HG03097 (cell line): ENCODE measurements around the gene ZNG1F.
"Not testable (repeated sequence)": the region's sequence is repeated elsewhere in the genome, so short reads cannot be mapped to it uniquely, and the experiment has no call there.

ENCODE experiments used
- ATAC-seq: cut with Tn5 transposase; IDR thresholded peaks from one replicate; pipeline ENCODE4 v1.9.1; 2021; ENCODE audit not compliant: unreplicated experiment, low FRiP score

The ZNG1F gene

GRCh38 chr9:41189217-41189616, at the start of gene ZNG1F:
Gene ZNG1F, minus strand, starts transcription at chr9:41189317. Its CDS starts 59 bp downstream, at chr9:41189258.
- not testable (repeated sequence) for ATAC-seq

DNA sequence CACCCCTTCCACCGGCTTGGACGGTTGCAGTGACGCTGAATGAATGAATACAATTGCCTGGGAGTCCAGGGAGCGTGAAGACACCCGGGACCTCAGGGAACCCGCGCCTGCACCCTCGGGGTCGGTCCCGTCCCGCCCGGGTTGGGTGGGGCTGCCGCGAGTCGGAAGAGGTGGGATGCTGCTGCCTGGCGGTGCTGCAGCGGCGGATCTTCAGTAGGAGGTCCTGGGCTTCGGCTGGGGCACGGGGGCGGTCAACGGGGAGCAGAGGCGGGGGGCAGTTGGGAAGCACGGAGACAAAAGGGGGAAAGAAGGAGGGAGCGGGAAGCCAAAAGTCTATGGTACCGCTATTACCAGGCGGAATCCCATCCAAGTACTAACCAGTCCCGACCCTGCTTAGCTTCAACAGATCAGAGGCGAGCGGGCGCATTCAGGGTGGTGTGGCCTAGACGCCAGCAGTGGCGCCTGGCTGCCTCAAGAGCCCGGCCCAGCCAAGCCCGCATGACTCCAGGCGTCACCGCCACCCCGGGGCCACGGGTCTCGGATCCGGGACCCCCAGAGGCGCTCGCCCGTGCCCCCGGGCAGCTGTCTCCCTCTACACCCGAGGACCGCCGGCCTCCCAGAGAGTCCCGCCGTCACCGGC, 48.1 kb upstream of the ZNG1F start:
- ATAC-seq: not testable (repeated sequence)

DNA sequence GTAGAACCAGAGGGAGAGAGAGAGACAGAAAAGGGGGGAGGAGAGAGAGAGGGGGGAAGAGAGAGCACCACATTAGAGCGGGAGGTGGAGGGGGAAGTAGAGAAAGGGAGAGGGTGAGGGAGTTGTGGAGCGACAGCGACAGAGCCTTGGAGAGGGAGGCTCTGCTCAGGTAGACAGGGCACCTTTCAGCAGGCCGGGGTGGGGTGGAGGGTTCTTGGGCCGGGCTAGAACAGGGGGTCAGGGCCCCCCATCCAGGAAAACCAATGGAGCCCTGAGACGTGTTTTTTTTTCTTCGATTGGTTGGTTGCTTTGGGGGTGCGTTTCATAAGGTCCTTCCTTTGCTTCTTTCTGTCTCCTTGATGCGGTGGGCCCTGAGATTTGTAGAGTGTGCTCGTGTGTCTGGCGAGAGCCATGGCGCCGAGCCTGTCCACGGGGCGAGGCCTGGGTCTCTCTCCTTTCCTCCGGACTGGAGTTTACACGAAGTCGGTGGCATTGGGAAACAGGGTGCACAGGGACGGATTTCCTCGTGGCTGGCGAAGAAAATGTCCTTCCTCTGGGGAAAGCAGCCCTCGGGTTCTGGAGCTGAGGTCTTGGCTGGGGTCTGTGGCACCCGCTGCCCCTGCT, 47.5 kb upstream of the ZNG1F start:
- not testable (repeated sequence) for ATAC-seq

DNA sequence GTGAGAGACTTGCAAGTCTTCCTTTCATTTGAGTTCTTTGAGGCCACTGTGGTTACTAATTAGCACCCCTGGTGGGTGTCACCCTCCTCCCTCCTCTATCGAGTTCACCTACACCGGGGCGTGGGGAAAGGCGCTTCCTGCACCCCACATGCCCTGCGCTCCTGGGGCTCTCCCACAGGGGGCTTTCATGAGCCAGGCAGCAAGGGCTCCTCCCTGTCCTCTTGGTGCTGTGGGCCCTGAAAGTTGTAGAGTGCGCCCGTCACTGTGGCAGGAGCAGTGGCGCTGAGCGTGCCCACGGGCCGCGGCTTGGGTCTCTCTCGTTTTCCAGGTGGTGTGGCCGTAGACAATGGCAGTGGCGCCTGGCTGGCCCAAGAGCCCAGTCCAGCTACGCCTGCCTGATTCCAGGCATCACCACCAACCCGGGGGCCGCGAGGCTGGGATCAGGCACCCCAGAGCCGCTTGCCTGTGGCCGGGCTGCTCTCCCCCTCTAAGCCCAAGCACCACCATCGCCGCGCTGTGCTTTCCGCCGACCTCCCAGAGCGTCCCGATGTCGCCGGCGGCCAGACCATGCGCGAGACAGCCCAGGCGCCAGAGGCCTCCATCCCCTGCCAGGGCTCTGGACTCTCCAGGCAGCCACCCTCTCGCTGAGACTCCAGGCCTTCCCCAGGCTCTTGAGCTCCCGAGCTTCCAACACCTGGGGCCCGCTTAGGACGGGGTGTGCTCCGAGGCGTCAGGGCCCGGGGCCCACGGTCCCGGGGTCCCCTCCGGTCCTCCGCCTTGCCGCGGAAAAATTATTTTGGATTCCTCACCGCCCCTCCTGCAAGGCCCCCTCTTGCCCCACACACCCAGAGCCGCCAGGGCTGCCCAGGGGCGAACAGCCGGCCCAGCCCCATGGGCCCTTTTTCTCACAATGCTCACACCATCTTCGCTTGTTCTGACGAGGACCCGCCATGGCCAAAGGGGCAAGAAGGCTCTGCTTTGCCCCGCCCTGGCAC, 46.0 kb upstream of the ZNG1F start:
- peak; percentile 100 for ATAC-seq

GRCh38 chr9:41234221-41234620, 45.1 kb upstream of the ZNG1F start:
- ATAC-seq: not testable (repeated sequence)

DNA sequence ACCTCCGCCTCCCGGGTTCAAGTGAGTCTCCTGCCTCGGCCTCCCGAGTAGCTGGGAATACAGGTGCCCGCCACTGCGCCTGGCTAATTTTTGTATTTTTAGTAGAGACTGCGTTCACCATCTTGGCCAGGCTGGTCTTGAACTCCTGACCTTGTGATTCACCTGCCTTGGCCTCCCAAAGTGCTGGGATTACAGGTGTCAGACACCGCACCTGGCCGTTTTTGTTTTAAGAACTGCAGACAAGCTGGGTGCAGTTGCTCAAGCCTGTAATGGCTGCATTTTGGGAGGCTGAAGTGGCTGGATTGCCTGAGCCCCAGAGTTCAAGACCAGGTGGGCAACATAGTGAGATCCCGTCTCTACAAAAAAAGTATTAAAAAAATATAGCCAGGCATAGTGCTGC, 43.2 kb upstream of the ZNG1F start:
- ATAC-seq: not testable (repeated sequence)

GRCh38 chr9:41230418-41230817, 41.3 kb upstream of the ZNG1F start:
- ATAC-seq: not testable (repeated sequence)

DNA sequence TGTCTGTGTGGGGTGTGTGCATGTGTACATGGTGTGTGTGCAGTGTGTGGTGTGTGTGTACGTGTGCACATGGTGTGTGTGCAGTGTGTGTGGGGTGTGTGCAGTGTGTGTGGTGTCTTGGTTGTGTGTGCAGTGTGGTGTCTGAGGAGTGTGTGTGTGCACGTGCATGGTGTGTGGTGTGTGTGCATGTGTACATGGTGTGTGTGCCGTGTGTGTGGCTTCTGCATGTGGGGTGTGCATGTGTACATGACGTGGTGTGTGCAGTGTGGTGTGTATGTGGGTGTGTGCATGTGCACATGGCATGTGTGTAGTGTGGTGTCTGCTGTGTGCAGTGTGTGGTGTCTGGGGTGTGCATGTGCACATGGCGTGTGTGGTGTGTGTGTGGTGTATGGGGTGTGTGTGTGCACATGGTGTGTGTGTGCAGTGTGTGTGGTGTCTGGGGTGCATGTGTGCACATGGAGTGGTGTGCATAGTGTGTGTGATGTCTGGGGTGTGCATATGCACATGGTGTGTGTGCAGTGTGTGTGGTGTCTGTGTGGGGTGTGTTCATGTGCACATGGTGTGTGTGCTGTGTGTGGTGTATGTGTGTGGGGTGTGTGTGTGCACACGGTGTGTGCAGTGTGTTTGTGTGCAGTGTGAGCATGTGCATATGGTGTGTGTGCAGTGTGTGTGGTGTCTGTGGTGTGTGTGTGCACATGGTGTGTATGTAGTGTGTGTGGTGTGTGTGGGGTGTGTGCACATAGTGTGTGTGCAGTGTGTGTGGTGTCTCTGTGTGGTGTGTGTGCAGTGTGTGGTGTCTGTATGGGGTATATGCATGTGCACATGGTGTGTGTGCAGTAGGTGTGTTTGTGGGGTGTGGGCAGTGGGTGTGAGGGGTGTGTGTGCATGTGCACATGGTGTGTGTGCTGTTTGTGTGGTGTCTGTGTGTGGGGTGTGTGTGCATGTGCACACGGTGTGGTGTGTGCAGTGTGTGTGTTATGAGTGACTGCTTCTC, 40.6 kb upstream of the ZNG1F start:
- no peak for ATAC-seq

- not testable (repeated sequence) for ATAC-seq
These were observed 30.7 kb upstream of the ZNG1F start for GRCh38 chr9:41219831-41220230.

- ATAC-seq: not testable (repeated sequence)
These were observed 678 bp downstream of the ZNG1F start for GRCh38 chr9:41188439-41188838.

- not testable (repeated sequence) for ATAC-seq
These were observed 14.1 kb downstream of the ZNG1F start for GRCh38 chr9:41174994-41175393.

DNA sequence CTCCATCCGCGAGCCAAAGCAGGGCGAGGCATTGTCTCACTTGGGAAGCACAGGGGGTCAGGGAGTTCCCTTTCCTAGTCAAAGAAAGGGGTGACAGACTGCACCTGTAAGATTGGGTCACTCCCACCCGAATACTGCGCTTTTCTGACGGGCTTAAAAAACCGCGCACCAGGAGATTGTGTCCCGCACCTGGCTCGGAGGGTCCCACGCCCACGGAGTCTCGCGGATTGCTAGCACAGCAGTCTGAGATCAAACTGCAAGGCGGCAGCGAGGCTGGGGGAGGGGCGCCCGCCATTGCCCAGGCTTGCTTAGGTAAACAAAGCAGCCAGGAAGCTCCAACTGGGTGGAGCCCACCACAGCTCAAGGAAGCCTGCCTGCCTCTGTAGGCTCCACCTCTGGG, 39.0 kb downstream of the ZNG1F start:
- ATAC-seq: not testable (repeated sequence)

- not testable (repeated sequence) for ATAC-seq
These were observed 47.2 kb downstream of the ZNG1F start for GRCh38 chr9:41141878-41142277.

DNA sequence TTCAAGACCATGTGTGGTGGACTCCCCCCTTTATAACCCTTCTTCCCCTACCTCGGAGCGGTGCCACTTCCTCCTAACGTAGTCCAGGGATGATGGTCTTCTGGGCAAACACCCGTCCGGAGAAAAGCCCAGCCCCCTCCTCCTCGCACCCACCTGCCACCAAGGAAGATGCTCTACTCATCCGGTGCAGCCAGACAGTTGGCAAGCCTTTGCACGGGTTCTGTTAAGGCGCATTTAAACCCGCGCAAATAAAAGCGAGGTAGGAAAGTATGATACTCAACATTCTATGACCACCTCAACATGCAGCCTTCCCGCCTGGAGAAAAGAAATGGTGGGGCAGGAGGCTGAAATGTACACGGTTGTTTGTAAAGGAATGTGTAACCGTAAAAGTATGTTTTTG, 60.5 kb downstream of the ZNG1F start, which contains the start of gene FOXD4L6:
Gene FOXD4L6, minus strand, starts transcription at position 101 of the 400 bp plus-strand sequence. CDS start 298 bp downstream, outside the sequence.
- ATAC-seq: not testable (repeated sequence)

- not testable (repeated sequence) for ATAC-seq
These were observed 62.2 kb downstream of the ZNG1F start for GRCh38 chr9:41126746-41127446.

DNA sequence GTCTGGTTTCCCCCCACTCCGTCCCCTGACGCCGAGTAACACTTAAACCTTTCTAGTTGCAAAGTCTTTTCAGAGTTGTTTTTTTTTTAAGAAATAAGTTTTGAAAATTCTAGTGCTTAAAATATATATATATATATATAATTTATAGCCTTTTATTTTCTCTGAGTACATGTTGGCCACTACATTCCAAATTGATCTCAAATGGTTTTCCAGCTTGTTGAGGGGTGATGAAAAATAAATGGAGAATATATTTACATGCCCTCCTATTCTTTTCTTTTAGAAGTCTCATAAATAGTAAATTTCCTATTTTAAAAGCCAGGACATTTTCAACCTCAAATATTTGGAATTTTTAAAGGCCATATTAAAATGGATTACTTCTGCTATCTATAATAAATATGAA, 63.2 kb downstream of the ZNG1F start:
- ATAC-seq: not testable (repeated sequence)

DNA sequence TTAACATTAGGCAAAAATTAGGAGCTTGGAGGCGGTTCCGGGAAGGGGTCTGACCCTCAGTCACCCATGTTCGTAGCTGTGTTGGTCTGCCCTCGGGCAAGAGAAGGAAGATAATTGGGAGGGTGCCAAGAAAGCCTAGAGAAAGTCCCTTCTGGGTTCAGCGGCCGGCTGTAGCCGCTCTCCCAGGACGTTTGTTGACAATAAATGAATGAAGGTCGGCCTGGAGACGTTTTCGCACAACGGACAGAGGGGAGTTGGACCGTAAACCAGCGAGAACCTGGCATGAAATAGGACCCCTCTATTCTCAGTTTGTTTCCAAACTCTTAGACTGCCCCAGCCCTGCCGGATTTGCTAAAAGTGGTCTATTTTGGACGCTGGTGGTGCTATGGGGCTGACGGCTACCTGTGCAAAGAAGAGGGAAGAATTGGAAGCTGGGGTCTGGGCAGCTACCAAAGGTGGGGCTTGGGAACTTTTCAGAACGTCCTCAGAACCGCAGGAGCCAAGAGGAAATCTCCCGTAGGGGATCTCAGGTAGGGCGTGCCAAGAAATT, 63.9 kb downstream of the ZNG1F start:
- not testable (repeated sequence) for ATAC-seq

DNA sequence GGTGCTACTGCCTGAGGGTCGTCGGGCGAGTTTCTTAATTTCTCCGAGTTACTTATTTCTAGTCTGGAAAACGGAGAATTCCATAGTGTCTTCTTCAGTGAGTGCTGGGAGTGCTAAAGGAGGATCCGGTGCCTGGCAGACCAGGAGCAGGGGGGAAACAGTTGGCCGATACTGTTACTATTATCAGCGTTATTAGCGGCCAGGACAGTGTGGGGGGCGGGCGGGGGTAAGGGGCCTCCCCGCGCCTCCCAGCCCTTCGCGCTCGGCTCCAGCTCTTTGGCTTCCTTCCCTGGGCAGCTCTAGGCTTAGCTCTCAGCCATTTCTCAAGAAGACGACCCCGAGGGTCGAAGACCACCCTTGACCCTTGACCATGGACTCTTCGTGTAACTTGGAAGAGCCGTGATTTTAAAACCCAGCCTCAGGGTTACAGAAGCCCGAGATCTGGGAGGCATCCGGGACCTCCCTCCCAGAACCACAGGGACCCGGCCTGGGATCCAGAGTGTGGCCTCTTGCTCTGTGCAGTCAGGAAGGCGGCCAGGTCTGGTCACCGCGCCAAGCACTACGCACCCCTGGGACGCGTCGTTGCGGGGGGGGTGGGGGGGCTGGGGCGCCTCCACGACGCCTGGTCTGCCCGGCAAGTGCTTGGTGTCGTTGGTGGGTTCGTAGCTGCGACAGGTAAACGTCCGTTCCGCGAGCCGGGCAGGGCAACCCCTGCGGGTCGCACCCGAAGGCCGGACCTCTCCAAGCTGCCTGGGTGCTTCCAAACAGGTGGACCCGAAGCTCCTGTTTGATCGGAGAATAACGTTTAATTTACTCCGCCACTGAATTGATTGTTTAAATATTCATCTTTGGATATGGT, 64.6 kb downstream of the ZNG1F start:
- not testable (repeated sequence) for ATAC-seq
